Germinal center (tissue), 1 donor: ENCODE measurements around the gene WWC1.

Experiments
- DNase-seq: peaks from one replicate; pipeline ENCODE4 v3.0.0; 2012; ENCODE audit warnings: mixed read lengths, low spot score

Gene WWC1

DNA sequence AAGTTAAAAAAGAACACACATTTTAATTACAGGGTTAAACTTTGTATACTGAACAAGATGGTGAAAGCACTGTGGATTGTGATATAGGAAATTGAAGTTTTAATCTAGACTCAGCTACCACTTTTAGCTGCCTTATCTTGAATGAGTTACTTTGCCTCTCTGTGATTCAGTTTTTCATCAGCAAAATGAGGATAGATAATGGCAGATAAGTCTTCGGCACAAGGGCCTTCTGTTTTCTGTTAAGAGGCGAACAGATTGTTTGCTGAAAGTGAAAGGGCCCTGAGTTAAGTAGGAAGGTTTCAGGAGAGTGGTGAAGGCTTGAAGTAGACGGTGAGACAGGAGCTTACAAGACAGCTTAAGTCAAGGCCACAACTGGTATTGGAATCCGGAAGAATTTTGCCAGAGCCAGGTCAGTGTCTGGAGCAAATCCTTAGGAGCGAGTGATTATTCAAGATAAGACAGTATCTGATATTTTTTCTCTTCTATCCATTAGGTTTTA lies 202.7 kb downstream of the WWC1 start:
- DNase-seq, result no peak

DNA sequence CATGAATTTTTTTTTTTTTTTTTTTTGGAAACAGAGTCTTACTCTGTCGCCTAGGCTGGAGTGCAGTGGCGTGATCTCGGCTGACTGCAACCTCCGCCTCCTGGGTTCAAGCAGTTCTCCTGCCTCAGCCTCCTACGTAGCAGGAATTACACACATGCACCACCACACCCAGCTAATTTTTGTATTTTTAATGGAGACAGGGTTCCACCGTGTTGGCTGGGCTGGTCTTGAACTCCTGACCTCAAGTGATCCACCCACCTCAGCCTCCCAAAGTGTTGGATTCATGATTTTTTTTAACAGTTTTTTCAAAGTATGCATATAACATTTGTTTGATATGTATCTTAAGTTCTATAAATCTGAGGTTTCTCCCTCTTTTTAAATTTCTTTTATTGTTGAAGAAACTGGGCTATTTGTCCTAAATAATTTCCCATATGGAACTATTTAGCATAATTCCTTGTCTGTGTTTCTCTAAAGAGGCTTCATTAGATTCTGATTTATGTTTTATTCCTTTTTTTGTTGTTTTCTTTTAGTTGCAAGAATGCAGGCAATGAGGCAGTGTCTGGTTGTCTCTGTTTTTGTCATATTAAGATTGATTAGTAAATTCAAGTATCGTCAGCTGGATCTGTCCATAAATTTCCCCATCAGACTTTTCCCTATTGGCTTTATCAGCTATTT lies 211.3 kb downstream of the WWC1 start:
- no peak for DNase-seq

DNA sequence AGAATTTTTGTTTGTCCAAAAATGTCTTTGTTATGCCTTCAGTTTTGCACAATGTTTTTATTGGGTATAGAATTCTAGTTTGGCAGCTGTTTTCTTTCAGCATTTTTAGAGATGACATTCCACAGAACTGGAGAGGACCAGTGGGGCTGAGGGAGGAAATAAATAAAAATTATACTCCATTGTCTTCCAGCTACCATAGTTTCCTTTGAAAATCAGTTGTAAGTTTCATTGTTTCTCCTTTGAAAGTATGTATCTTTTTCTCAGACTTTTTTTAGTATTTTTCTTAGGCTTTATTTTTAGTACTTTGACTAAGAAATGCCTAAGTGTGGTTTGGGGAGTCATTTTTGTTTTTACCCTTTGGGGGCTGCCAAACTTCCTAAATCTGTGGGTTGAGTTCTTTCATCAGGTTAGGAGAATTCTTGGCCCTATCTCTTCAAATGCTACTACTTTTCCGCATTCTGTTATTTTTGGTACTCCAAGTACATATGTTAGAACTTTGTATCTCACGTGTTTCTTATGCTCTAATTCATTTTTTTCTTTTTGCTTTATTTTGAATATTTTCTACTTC lies 222.5 kb downstream of the WWC1 start:
- DNase-seq, result no peak
